PC-3 (cell line): ENCODE results near the gene ZMYM1. TPM values are rescaled to one million over a fixed set of nuclear protein-coding genes. Genes with fewer than 3 reads are reported as not detected.

Source experiments
- ATAC-seq: fragments of 200-7000 bp; cut with Tn5 transposase; 2 replicates; pipeline ENCODE4 v1.9.1; 2020; ENCODE audit warnings: mild to moderate bottlenecking, moderate library complexity
- BruUV-seq: library from RNA; stranded (reverse); fragments of 400-500 nt; replicated peaks from 2 replicates; lab custom pipeline; 2021; lab: Mats Ljungman, UMichigan
- CTCF ChIA-PET: fragments of 300-600 bp; sonication (Branson Sonifier 250); formaldehyde crosslinking; loops from one replicate; lab custom pipeline; 2022; ENCODE audit warnings: antibody characterized with exemption; lab: Charles Lee
- POLR2A ChIA-PET: fragments of 300-600 bp; sonication (Branson Sonifier 250); formaldehyde crosslinking; loops from one replicate; lab custom pipeline; 2022; ENCODE audit warnings: antibody characterized with exemption; ENCODE audit not compliant: unreplicated experiment; lab: Charles Lee
- DNase-seq: peaks from one replicate; pipeline ENCODE4 v3.0.0-alpha.2; 2015
- H2AFZ ChIP-seq: fragments of 300-600 bp; sonication (generic); 2 replicates; pipeline ENCODE4 v1.6.0; 2016; ENCODE audit warnings: antibody characterized with exemption, low read length
- H3F3A ChIP-seq: fragments of 300-600 bp; sonication (generic); one replicate; pipeline ENCODE4 v1.6.0; 2017; ENCODE audit warnings: antibody characterized with exemption, low read length, control low read depth, mild to moderate bottlenecking; ENCODE audit not compliant: unreplicated experiment
- H3K27ac ChIP-seq: fragments of 300-600 bp; sonication (generic); 2 replicates; pipeline ENCODE4 v1.5.1; 2016; ENCODE audit warnings: mild to moderate bottlenecking, low read length
- H3K27me3 ChIP-seq: fragments of 300-600 bp; sonication (generic); 2 replicates; pipeline ENCODE4 v1.6.1; 2016; ENCODE audit warnings: low read length, mixed read lengths
- H3K36me3 ChIP-seq: fragments of 300-600 bp; sonication (generic); 2 replicates; pipeline ENCODE4 v1.6.1; 2016; ENCODE audit warnings: low read depth, mixed run types, low read length, mixed read lengths
- H3K4me1 ChIP-seq: fragments of 300-600 bp; sonication (generic); 2 replicates; pipeline ENCODE4 v1.5.1; 2016; ENCODE audit warnings: low read length; ENCODE audit not compliant: insufficient read depth
- H3K4me2 ChIP-seq: fragments of 300-600 bp; sonication (generic); 2 replicates; pipeline ENCODE4 v1.6.0; 2016; ENCODE audit warnings: low read length
- H3K4me3 ChIP-seq: fragments of 300-600 bp; sonication (generic); 2 replicates; pipeline ENCODE4 v1.5.1; 2016; ENCODE audit warnings: mild to moderate bottlenecking, low read length, mixed read lengths
- H3K79me2 ChIP-seq: fragments of 300-600 bp; sonication (generic); 2 replicates; pipeline ENCODE4 v1.6.1; 2017; ENCODE audit warnings: low read length, mixed read lengths
- H3K9ac ChIP-seq: fragments of 300-600 bp; sonication (generic); 2 replicates; pipeline ENCODE4 v1.6.0; 2016; ENCODE audit warnings: mild to moderate bottlenecking, low read length
- H3K9me2 ChIP-seq: fragments of 300-600 bp; sonication (generic); replicated peaks from 2 replicates; pipeline ENCODE4 v1.6.1; 2016; ENCODE audit warnings: mixed run types, low read length, mixed read lengths
- H3K9me3 ChIP-seq: fragments of 300-600 bp; sonication (generic); 2 replicates; pipeline ENCODE4 v1.6.1; 2016; ENCODE audit warnings: low read length, mixed read lengths
- H4K20me1 ChIP-seq: fragments of 300-600 bp; sonication (generic); 2 replicates; pipeline ENCODE4 v1.6.1; 2016; ENCODE audit warnings: low read length, mixed read lengths
- CTCF ChIP-seq: fragments of 300-600 bp; sonication (generic); conservative IDR thresholded peaks from 2 replicates; pipeline ENCODE4 v1.5.1; 2017; ENCODE audit warnings: antibody characterized with exemption, low read depth, mild to moderate bottlenecking, low read length
- EZH2 ChIP-seq: fragments of 300-600 bp; sonication (generic); IDR thresholded peaks from one replicate; pipeline ENCODE4 v1.6.1; 2017; ENCODE audit warnings: antibody characterized with exemption, mild to moderate bottlenecking, low read length; ENCODE audit not compliant: unreplicated experiment
- EZH2phosphoT487 ChIP-seq: fragments of 300-600 bp; sonication (generic); IDR thresholded peaks from 2 replicates; pipeline ENCODE4 v1.6.1; 2018; ENCODE audit warnings: mild to moderate bottlenecking, antibody characterized with exemption, low read length, borderline replicate concordance
- intact Hi-C: fragments of 100-400 bp; cut with micrococcal nuclease; formaldehyde crosslinking; loops from 2 replicates; pipeline ENCODE4 v1.9.0; 2023
- total RNA-seq: library from RNA; depleted of rRNA; stranded (reverse); fragments of >200 nt; gene quantifications from 2 replicates; pipeline ENCODE4 v1.2.3, GENCODE V29; 2014

The ZMYM1 gene
- total RNA-seq, 1 experiment from 2014 or later, result 17.0 TPM

- Histone ChIP-seq H3K4me1 (peaks cover 13% of the 10 kb centered on the region), H2AFZ (no peak overlapping the region), H3K27ac (no peak overlapping the region), H3K9ac (no peak overlapping the region), H3K9me2 (no peaks in the 10 kb centered on the region), H3K4me2 (no peak overlapping the region), H3K4me3 (no peak overlapping the region), H3K79me2 (peaks cover 2% of the 10 kb centered on the region; the same call in 1 of the 2 replicates), H3K27me3 (no peaks in the 10 kb centered on the region), H4K20me1 (no peaks in the 10 kb centered on the region), H3K9me3 (no peaks in the 10 kb centered on the region), H3F3A (no peaks in the 10 kb centered on the region), H3K36me3 (peaks cover 15% of the 10 kb centered on the region)
- ChIA-PET POLR2A (interaction anchor here (0.6 kb wide), 1 partner anchor 66 kb away, joined by 7 read pairs; no protein-coding TSS in a partner anchor), CTCF (interaction anchor here (1.0 kb wide), 1 partner anchor 34 kb away, joined by 3 read pairs; the partner anchor contains the start of gene ZMYM1)
- no TSS peak for BruUV-seq
- peak; percentile 31 for DNase-seq
- intact Hi-C loops, result loop anchor here (1.0 to 10.0 kb wide), 3 partner anchors 128 to 258 kb away; partner anchors contain the start of genes SMIM12 and TMEM35B
- peak; percentile 13; the same call in 1 of the 2 replicates for ATAC-seq
- no peak for TF ChIP-seq EZH2
- peak; percentile 40; the same call in 1 of the 2 replicates for TF ChIP-seq CTCF
Observed at GRCh38 chr1:35112668-35113067, 33.5 kb downstream of the ZMYM1 start.

GRCh38 chr1:35115459-35116383 lies 36.5 kb downstream of the ZMYM1 start:
- DNase-seq (peak; percentile 46), ATAC-seq (peak; percentile 76)
- H3K4me1 ChIP-seq, result peaks cover 13% of the 10 kb centered on the region
- H3K36me3 ChIP-seq, result peaks cover 15% of the 10 kb centered on the region
- BruUV-seq, result no TSS peak
- H3K27me3 ChIP-seq, result no peaks in the 10 kb centered on the region
- POLR2A ChIA-PET, result no interaction called here
- H3K4me3 ChIP-seq, result no peak overlapping the region
- H4K20me1 ChIP-seq, result no peaks in the 10 kb centered on the region
- H3K9me3 ChIP-seq, result no peaks in the 10 kb centered on the region
- intact Hi-C loops, result loop anchor here (10.0 kb wide), 2 partner anchors 131 to 261 kb away; partner anchors contain the start of genes SMIM12 and TMEM35B
- no peak overlapping the region for H3K9ac ChIP-seq
- no peak overlapping the region for H3K4me2 ChIP-seq
- H3K9me2 ChIP-seq, result no peaks in the 10 kb centered on the region
- CTCF ChIA-PET, result no interaction called here
- no peak overlapping the region for H2AFZ ChIP-seq
- no peak overlapping the region for H3K27ac ChIP-seq
- H3K79me2 ChIP-seq, result peaks cover 2% of the 10 kb centered on the region; the same call in 1 of the 2 replicates
- TF ChIP-seq CTCF, result no peak
- TF ChIP-seq EZH2phosphoT487, result no peak
- no peak for TF ChIP-seq EZH2
- H3F3A ChIP-seq, result no peaks in the 10 kb centered on the region
